MM.1S (cell line): ENCODE measurements around the gene ALOX12B.

Experiments used
- CTCF ChIP-seq: fragments of 300-600 bp; sonication (generic); IDR thresholded peaks from 2 replicates; pipeline ENCODE4 v1.5.1; 2016; ENCODE audit warnings: antibody characterized with exemption, low read length, mixed read lengths
- EZH2phosphoT487 ChIP-seq: fragments of 300-600 bp; sonication (generic); IDR thresholded peaks from 2 replicates; pipeline ENCODE4 v1.6.1; 2018; ENCODE audit warnings: antibody characterized with exemption, low read length

- TF ChIP-seq CTCF (no peak), EZH2phosphoT487 (no peak)
These were observed 5.6 kb downstream of the ALOX12B start for GRCh38 chr17:8081876-8082275.
